IPS-NIHi11 (cell line): Measurements from ENCODE around the gene CAV2.

Experiments
- DNase-seq: peaks from one replicate; pipeline ENCODE4 v3.0.0; 2012; ENCODE audit warnings: mixed read lengths, low spot score

CAV2 gene

DNA sequence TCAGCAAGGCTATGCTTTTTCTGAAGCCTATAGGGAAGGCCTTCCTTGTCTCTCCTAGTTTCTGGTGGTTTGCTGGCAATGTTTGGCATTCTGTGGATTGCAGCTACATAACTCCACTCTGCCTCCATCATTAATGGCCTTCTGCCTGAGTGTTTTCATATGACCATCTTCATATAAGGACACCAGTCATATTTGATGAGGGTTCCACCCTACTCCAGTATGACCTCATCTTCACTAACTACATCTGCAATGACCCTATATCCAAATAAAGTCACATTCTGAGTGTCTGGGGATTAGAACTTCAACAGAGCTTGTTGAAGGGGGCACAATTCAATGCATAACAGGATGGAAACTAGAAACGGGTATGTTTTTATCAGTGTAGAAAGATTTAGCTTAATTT, 47.4 kb downstream of the CAV2 start:
- no peak for DNase-seq

DNA sequence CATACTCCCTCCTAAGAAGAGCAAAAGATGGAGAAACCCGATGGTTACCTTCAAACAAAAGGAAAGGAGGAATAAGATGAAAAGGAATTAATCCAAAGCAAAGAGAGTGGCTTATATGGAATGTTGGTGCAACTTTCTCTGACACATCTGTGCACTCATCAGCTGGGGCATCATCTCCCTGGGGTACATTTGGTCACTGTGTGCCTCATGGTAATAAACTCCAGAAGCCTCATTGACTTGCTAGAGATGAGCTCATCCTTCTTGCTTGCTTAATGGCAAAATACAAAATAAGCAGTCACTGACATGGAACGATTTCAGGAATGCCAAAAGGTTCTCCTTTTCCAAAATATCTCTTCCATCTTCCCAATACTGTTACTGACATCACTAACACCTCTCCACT, 47.8 kb downstream of the CAV2 start:
- DNase-seq, result no peak

DNA sequence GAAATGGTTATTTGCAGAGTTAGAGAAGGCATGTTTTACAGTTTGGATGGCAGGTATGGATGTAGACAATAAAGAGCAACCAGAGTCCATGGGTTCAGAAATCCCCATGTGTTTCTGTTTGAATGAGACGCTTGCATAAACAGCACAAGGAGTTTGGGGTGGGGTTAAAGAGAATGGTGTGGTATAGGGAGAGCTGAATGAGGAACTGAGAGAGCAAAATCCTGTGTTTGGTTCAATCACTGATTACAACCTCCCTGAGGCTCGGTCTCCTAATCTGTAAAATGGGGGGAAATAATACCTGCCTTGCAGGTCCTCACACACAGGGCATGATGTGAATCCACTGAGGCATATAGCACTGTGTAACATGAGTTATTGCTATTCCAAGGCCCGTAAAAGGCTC, 49.0 kb downstream of the CAV2 start:
- no peak for DNase-seq

DNA sequence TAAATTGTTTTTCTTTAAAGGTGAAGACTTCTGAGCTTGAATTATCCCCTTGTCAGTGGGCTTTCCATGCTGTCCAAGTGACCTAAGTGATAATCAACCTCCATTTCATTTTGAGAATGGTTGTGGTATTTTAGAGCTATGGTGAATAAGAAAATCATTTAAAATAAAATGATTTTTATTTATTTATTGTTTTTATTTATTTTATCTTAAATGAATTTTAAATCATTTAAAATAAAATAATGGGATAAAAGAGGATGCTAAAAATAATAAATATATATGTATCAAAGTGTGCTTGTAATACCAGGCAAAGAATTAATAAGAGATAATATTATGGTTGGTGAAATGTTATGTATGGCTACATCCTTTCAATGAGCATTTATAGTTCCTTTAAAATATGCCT, 49.8 kb downstream of the CAV2 start:
- no peak for DNase-seq

DNA sequence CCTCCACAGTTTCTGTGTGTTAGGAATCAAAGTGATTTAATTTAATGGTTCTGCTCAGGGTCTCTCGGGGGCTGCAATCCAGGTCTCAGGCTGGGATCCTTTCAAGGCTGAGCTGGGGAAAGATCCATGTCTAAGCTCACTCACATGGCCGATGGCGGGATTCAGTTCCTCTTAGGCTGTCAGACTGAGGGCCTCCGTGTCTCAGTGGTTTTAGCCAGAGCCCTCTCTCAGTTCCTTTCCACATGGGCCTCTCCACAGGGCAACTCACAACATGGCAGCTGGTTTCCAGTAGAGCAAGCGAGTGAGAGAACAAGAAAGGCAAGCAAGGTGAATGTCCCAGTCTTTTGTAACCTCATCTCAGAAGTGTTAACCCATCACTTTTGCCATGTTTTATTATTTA, 52.2 kb downstream of the CAV2 start:
- DNase-seq, result no peak

DNA sequence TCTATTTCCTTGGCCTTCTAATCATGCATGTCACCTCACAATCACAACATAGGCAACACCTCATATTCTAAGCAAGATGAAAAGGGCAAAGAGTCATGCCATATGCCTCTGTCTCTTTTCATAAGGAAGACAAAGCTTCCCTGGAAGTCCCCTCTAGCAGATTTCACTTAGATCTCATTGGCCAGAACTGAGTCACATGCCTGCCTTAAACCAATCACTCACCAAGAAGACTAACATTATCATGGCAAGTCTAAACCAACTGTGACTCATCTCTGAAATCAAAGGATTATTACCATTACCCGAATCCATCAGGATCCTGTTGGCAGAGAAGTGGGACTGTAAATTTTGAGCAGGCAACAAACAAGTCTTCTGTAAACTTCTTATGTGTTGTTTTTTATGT, 53.1 kb downstream of the CAV2 start:
- no peak for DNase-seq

DNA sequence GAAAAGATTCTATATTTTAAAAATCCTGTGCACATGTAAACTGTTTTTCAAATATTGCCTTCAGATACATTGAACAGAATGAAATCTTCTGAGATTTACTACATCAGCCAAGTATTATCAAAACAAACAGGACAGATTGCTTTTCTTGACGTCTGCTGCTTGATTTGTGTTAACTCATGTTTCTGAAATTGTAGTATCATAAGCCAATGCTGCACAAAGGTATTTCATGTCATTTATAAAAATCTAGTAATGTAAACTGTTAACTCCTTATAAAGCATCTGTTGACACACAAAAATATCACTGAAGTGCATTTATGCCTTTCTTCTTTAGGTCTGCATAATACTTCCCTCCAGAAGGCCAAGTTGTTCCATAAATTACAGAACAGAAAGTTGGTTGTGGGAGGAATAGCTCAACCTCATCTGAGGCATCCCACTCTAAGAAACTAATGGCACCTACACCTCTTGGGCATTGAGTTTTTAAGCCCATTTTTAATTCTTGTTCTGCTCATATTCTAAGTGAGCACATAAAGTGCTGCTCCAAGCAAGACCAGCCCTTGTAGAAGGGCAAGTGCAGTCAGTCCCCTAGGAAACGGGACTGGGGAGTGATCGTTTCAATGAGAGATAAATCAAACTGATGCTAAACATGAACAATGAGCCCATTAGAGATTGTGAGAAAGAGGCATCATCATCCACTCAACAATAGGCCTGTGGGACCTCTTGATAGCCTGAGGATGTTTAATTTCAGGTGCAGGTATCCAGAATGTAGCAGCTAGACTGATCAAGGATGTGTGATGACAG, 53.8 kb downstream of the CAV2 start:
- no peak for DNase-seq

DNA sequence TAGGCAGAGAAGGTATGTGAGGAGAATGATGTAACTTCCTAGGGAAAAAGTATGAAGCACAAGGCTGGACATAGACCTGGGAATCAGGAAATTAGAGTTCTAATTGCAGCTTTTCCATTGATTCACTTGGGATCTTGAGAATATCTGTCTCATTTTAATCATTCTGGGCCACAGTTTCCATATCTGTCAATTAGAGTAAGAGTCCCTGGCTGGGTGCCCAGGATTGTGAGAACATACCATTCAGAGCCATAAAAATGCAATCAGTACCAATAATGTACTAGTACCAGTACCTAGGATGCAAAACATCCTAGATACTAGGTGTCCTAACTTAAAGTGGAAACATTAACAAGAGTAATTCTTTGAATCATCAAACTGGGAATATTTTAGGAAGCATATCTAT, 54.9 kb downstream of the CAV2 start:
- no peak for DNase-seq

DNA sequence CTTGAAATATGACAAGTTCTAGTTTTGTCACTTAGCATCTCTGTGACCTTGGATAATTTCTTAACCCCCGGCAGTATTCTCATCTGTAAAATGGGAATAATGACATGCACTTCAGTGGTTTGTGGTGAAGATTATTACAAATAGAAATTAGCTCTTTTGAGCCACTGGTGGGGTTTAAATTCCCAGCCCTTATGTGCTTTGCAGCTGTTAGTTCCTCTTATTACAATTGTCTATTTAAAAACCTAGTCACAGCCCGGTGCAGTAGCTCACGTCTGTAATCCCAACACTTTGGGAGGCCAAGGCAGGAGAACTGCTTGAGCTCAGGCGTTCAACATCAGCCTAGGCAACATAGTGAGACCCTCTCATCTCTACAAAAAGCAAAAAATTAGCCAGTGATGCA, 55.4 kb downstream of the CAV2 start:
- DNase-seq, result no peak

DNA sequence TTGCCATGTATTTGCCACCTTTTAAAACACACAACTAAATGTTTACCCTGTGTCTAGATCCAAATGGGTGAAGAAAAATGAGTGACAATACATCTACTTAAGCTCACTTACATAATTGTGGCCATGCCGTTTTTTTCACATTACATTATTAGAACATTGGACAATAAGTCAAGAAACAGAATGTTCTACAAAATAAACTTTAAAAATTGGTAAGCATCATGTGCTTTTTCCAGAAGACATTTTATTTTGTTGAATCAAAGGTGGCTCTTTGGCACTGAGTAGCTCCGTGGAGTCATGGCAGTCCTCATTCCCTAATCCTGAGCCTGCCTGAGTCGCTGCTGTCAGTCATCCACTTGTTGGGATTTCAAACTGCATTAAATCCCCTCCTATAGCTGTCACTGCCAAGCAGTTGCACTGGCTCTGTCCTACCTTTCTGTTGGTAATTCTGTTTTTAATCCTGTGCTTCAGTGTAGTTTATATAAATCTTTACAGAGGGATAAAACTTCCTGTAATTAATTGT, 57.6 kb downstream of the CAV2 start:
- no peak for DNase-seq

DNA sequence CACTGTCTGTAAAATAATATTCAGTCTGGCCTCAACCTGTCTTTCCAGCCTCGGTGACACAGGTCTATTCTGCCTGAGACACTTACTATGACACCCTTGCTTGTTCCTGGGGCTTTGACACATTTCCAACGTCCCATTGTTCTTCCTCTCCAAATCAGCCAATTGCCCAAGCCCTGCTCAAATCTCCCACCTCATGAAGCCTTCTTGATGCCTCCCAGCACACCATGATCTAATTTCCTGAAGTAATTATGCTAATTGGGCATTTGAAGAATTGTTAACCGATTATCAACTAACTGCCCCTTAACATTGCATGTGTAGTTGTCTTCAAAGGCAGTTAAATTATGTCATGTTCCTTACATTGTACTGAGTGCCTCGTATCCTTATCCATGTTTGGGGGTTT, 58.4 kb downstream of the CAV2 start:
- no peak for DNase-seq
